ENCODE results near the gene TMX3.

DNA sequence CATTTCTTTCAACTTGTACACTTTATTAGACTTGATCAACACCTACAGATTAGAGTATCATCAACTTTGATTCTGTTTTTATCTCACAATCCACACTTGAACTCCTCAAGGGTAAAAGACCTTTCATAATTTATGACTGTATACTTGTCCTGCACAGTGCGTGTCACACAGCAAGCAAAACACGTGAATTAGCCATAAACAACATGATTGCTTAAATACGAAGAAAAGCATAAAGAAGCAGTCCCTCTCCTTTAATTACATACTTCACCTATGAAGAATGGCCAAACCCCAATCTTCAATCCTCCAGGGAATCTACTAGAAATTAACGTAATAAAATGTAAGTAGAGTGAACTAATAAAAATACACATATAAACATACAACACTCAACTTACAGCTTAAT is 13.6 kb downstream of the TMX3 start:
- TF ChIP-seq, protein P1, sequence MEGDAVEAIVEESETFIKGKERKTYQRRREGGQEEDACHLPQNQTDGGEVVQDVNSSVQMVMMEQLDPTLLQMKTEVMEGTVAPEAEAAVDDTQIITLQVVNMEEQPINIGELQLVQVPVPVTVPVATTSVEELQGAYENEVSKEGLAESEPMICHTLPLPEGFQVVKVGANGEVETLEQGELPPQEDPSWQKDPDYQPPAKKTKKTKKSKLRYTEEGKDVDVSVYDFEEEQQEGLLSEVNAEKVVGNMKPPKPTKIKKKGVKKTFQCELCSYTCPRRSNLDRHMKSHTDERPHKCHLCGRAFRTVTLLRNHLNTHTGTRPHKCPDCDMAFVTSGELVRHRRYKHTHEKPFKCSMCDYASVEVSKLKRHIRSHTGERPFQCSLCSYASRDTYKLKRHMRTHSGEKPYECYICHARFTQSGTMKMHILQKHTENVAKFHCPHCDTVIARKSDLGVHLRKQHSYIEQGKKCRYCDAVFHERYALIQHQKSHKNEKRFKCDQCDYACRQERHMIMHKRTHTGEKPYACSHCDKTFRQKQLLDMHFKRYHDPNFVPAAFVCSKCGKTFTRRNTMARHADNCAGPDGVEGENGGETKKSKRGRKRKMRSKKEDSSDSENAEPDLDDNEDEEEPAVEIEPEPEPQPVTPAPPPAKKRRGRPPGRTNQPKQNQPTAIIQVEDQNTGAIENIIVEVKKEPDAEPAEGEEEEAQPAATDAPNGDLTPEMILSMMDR (IDR thresholded peaks at IDR 0.05; ENCODE audit: extremely low read depth in 1 of 2, insufficient read depth in 1 of 2, low read depth in 1 of 2, low read length in 2 of 2) = no peak
- TF ChIP-seq FOS (IDR thresholded peaks at IDR 0.05; ENCODE audit: borderline replicate concordance, insufficient read depth, low read length) (no peak), POLR2AphosphoS5 (IDR thresholded peaks at IDR 0.05; ENCODE audit: insufficient read depth, low read depth, low read length) (no peak), POLR2A (IDR thresholded peaks at IDR 0.05; ENCODE audit: low read depth, low read length) (no peak), MYC (IDR thresholded peaks at IDR 0.05; ENCODE audit: low read depth, low read length) (no peak), EZH2 (IDR thresholded peaks at IDR 0.05; ENCODE audit: borderline replicate concordance, low read depth, low read length, severe bottlenecking) (no peak), JUN (IDR thresholded peaks at IDR 0.05; ENCODE audit: borderline replicate concordance, insufficient read depth, insufficient read length, low read depth) (no peak)
- TF ChIP-seq, protein P2, sequence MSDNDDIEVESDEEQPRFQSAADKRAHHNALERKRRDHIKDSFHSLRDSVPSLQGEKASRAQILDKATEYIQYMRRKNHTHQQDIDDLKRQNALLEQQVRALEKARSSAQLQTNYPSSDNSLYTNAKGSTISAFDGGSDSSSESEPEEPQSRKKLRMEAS (IDR thresholded peaks at IDR 0.05; ENCODE audit: insufficient read depth, insufficient read length) = no peak

All from endothelial cell of umbilical vein (primary cell).